Measurements from ENCODE around the gene PPP4R4. TPM values are rescaled to one million over a fixed set of nuclear protein-coding genes. Genes with fewer than 3 reads are reported as not detected.
A peak's percentile ranks its signal among the peaks of the same experiment; 100 is the strongest.

The PPP4R4 gene
- total and polyA plus RNA-seq, 10 donors = 0.05 to 0.94 (median 0.13) TPM; not detected in 3

- H3K27me3 ChIP-seq (replicated peaks in 1 of 7) = peaks cover 0 to 10% (median 0%) of the 10 kb centered on the region in 7 donors
- H3K4me3 ChIP-seq = peak overlapping the region; percentile 39 to 74 (median 54)
- no peak for DNase-seq
- no peaks in the 10 kb centered on the region for H3K9me3 ChIP-seq
- no peak for TF ChIP-seq POLR2AphosphoS5 (IDR thresholded peaks at IDR 0.05)
- peak in 1 of 11 experiments; percentile 9 for TF ChIP-seq CTCF (IDR thresholded peaks at IDR 0.05 in 8 of 11, conservative IDR thresholded peaks at IDR 0.05 in 3 of 11)
- no peak for TF ChIP-seq POLR2A (IDR thresholded peaks at IDR 0.05)
- intact Hi-C loops (cut with DNase I; ENCODE audit: low total_unique reads) = no loop called here
- 0 to 1% (median 1%) methylated on average over 11 to 12 of the region's 12 CpGs for WGBS, 5 donors
- H3K36me3 ChIP-seq = peaks cover 0 to 16% (median 0%) of the 10 kb centered on the region in 6 donors
- H3K4me1 ChIP-seq = peaks cover 3 to 31% (median 14%) of the 10 kb centered on the region in 6 donors
- H3K27ac ChIP-seq = peak overlapping the region; percentile 53 to 87 (median 83)
These were observed 44.2 kb upstream of the PPP4R4 start for GRCh38 chr14:94129758-94130414.

- peaks cover 0 to 10% (median 0%) of the 10 kb centered on the region in 7 donors for H3K27me3 ChIP-seq (replicated peaks in 1 of 7)
- intact Hi-C loops (cut with DNase I; ENCODE audit: low total_unique reads) = no loop called here
- no peak overlapping the region for H3K4me3 ChIP-seq
- 41 to 49% (median 47%) methylated on average over 4 of the region's 4 CpGs for WGBS, 5 donors
- no peak for DNase-seq
- H3K9me3 ChIP-seq = peaks cover 0 to 13% (median 9%) of the 10 kb centered on the region in 8 donors
- no peak overlapping the region for H3K27ac ChIP-seq
- H3K4me1 ChIP-seq = peaks cover 3 to 38% (median 17%) of the 10 kb centered on the region in 6 donors
- peak; percentile 7 to 85 (median 66) for TF ChIP-seq CTCF (IDR thresholded peaks at IDR 0.05 in 8 of 11, conservative IDR thresholded peaks at IDR 0.05 in 3 of 11)
- TF ChIP-seq POLR2AphosphoS5 (IDR thresholded peaks at IDR 0.05) = no peak
- peaks cover 0 to 7% (median 0%) of the 10 kb centered on the region in 6 donors for H3K36me3 ChIP-seq
These were observed 41.7 kb upstream of the PPP4R4 start for GRCh38 chr14:94132285-94132887.

GRCh38 chr14:94135476-94135875 lies 38.6 kb upstream of the PPP4R4 start:
- peaks cover 0 to 10% (median 0%) of the 10 kb centered on the region in 7 donors for H3K27me3 ChIP-seq (replicated peaks in 1 of 7)
- no peak overlapping the region for H3K27ac ChIP-seq
- peaks cover 0 to 13% (median 9%) of the 10 kb centered on the region in 8 donors for H3K9me3 ChIP-seq
- WGBS, 5 donors = 70 to 79% (median 77%) methylated on average over 4 of the region's 4 CpGs
- TF ChIP-seq CTCF (IDR thresholded peaks at IDR 0.05 in 8 of 11, conservative IDR thresholded peaks at IDR 0.05 in 3 of 11) = no peak
- TF ChIP-seq POLR2AphosphoS5 (IDR thresholded peaks at IDR 0.05) = no peak
- no peak for TF ChIP-seq POLR2A (IDR thresholded peaks at IDR 0.05)
- peaks cover 0 to 14% (median 5%) of the 10 kb centered on the region in 6 donors for H3K4me1 ChIP-seq
- intact Hi-C loops (cut with DNase I; ENCODE audit: low total_unique reads) = loop anchor here (5.0 kb wide), 1 partner anchor 198 kb away; no protein-coding TSS in a partner anchor
- DNase-seq = no peak
- no peak overlapping the region for H3K4me3 ChIP-seq
- no peaks in the 10 kb centered on the region for H3K36me3 ChIP-seq

Data from spleen (tissue), 11 donors.